Endothelial cell of umbilical vein (primary cell): ENCODE measurements around the gene BCL2L2. TPM values are rescaled to one million over a fixed set of nuclear protein-coding genes. Genes with fewer than 3 reads are reported as not detected.

Experiments used
- BruUV-seq: library from RNA; stranded (reverse); fragments of 400-500 nt; replicated peaks from 2 replicates; lab custom pipeline; 2021; lab: Mats Ljungman, UMichigan
- CTCF ChIA-PET: fragments of 300-600, 350-600 bp; sonication (Branson Sonifier 250); formaldehyde crosslinking; loops from one replicate; lab custom pipeline; 2021; ENCODE audit warnings: antibody characterized with exemption, inconsistent platforms; lab: Charles Lee
- POLR2A ChIA-PET: fragments of 300-600, 350-600 bp; sonication (Branson Sonifier 250); formaldehyde crosslinking; loops from one replicate; lab custom pipeline; 2021; ENCODE audit warnings: antibody characterized with exemption, inconsistent platforms; lab: Charles Lee
- DNase-seq: peaks from one replicate; pipeline ENCODE4 v3.0.0-alpha.2; 2011; ENCODE audit warnings: low read depth, low spot score
- FAIRE-seq: peaks from 2 replicates; lab custom pipeline; 2011; peaks lifted over from hg19 to GRCh38; lab: Jason Lieb, UNC
- H2AFZ ChIP-seq: 2 replicates; pipeline ENCODE4 v1.6.0; 2012; ENCODE audit warnings: low read depth, low read length, control low read depth, inconsistent platforms
- H3K27ac ChIP-seq: 2 replicates; pipeline ENCODE4 v1.5.1; 2011; ENCODE audit warnings: low read depth, mild to moderate bottlenecking, control low read depth, low read length, moderate library complexity; ENCODE audit not compliant: insufficient read depth
- H3K27me3 ChIP-seq, 2 experiments: 2 replicates each; pipeline versions ENCODE4 v1.6.0 to v1.6.1; 2011; ENCODE audit warnings: low read length in 2 of 2, mixed read lengths in 1 of 2; ENCODE audit not compliant: control insufficient read depth in 2 of 2, insufficient read depth in 2 of 2
- H3K36me3 ChIP-seq, 2 experiments: 2 replicates in 1 of 2; 3 replicates in 1 of 2; pipeline ENCODE4 v1.5.1; 2011; ENCODE audit warnings: low read length in 2 of 2, mild to moderate bottlenecking in 1 of 2, moderate library complexity in 1 of 2; ENCODE audit not compliant: control insufficient read depth in 2 of 2, insufficient read depth in 2 of 2; ENCODE audit errors: extremely low read depth in 1 of 2
- H3K4me1 ChIP-seq: 3 replicates; pipeline ENCODE4 v1.5.1; 2011; ENCODE audit warnings: mild to moderate bottlenecking, low read length; ENCODE audit not compliant: control insufficient read depth, insufficient read depth; ENCODE audit errors: extremely low read depth
- H3K4me2 ChIP-seq: 2 replicates; pipeline ENCODE4 v1.6.1; 2011; ENCODE audit warnings: low read length, control low read depth, mixed read lengths; ENCODE audit not compliant: insufficient read depth
- H3K4me3 ChIP-seq, 3 experiments: fragments of 200-600 bp in 1 of 3; sonication (generic), shearing (Covaris generic) in 1 of 3; replicated peaks in 1 of 3; 2 replicates each; pipeline ENCODE4 v1.5.1; 2011 to 2016; ENCODE audit warnings: control low read depth in 3 of 3, low read length in 3 of 3, mild to moderate bottlenecking in 2 of 3, inconsistent platforms in 1 of 3, low read depth in 1 of 3, moderate library complexity in 1 of 3; ENCODE audit not compliant: insufficient read depth in 1 of 3
- H3K79me2 ChIP-seq: 2 replicates; pipeline ENCODE4 v1.6.0; 2012; ENCODE audit warnings: low read length, inconsistent platforms; ENCODE audit not compliant: control insufficient read depth, insufficient read depth
- H3K9ac ChIP-seq: replicated peaks from 2 replicates; pipeline ENCODE3; 2011; ENCODE audit warnings: low read length, control low read depth; ENCODE audit not compliant: insufficient read depth; ENCODE audit errors: extremely low read depth
- H3K9me1 ChIP-seq: replicated peaks from 3 replicates; pipeline ENCODE4 v1.6.0; 2011; ENCODE audit warnings: mild to moderate bottlenecking, low read length; ENCODE audit not compliant: control insufficient read depth, insufficient read depth; ENCODE audit errors: extremely low read depth
- H3K9me3 ChIP-seq: replicated peaks from 2 replicates; pipeline ENCODE4 v1.5.1; 2012; ENCODE audit warnings: low read length, inconsistent platforms; ENCODE audit not compliant: control insufficient read depth, insufficient read depth
- H4K20me1 ChIP-seq: replicated peaks from 2 replicates; pipeline ENCODE3; 2011; ENCODE audit warnings: mild to moderate bottlenecking, low read length; ENCODE audit not compliant: control insufficient read depth, insufficient read depth; ENCODE audit errors: extremely low read depth
- CTCF ChIP-seq, 2 donors: IDR thresholded peaks; 1 replicate in 1 of 2; 2 replicates in 1 of 2; pipeline ENCODE4 v1.5.1; 2011; ENCODE audit warnings: low read length in 2 of 2, mild to moderate bottlenecking in 2 of 2, moderate library complexity in 2 of 2, control low read depth in 1 of 2, inconsistent platforms in 1 of 2, low read depth in 1 of 2; ENCODE audit not compliant: insufficient read depth in 1 of 2; ENCODE audit errors: extremely low read depth in 1 of 2
- EZH2 ChIP-seq: IDR thresholded peaks from 2 replicates; pipeline ENCODE4 v1.6.1; 2012; ENCODE audit warnings: borderline replicate concordance, low read depth, mild to moderate bottlenecking, moderate library complexity, low read length, inconsistent platforms; ENCODE audit not compliant: severe bottlenecking
- FOS ChIP-seq: IDR thresholded peaks from 2 replicates; pipeline ENCODE4 v1.6.1; 2011; ENCODE audit warnings: mild to moderate bottlenecking, low read length, moderate library complexity, borderline replicate concordance; ENCODE audit not compliant: insufficient read depth
- GATA2 ChIP-seq: IDR thresholded peaks from 2 replicates; pipeline ENCODE4 v1.7.0; 2011; ENCODE audit warnings: low read depth, mild to moderate bottlenecking, moderate library complexity, mixed read lengths, low read length; ENCODE audit not compliant: insufficient read length, insufficient read depth
- JUN ChIP-seq: IDR thresholded peaks from 2 replicates; pipeline ENCODE4 v1.6.1; 2011; ENCODE audit warnings: borderline replicate concordance, low read depth; ENCODE audit not compliant: insufficient read length, insufficient read depth
- MAX ChIP-seq: IDR thresholded peaks from 2 replicates; pipeline ENCODE4 v1.6.1; 2011; ENCODE audit not compliant: insufficient read depth, insufficient read length
- MYC ChIP-seq: IDR thresholded peaks from one replicate; pipeline ENCODE4 v1.6.1; 2011; ENCODE audit warnings: mild to moderate bottlenecking, low read depth, low read length
- POLR2A ChIP-seq: IDR thresholded peaks from 2 replicates; pipeline ENCODE4 v1.6.1; 2012; ENCODE audit warnings: low read depth, mild to moderate bottlenecking, control low read depth, low read length
- POLR2AphosphoS5 ChIP-seq: IDR thresholded peaks from 2 replicates; pipeline ENCODE4 v1.6.1; 2012; ENCODE audit warnings: low read depth, mild to moderate bottlenecking, control low read depth, low read length, moderate library complexity; ENCODE audit not compliant: insufficient read depth
- dilution Hi-C: fragments of 300-500 bp; cut with MboI; formaldehyde crosslinking; loops from one replicate; pipeline ENCODE4 v1.15.0; 2019; ENCODE audit warnings: low sequenced_read_pairs; ENCODE audit not compliant: extremely low pct_ligation_motif_present
- intact Hi-C: fragments of 100-400 bp; cut with micrococcal nuclease; formaldehyde crosslinking; loops from one replicate; pipeline ENCODE4 v1.10.0; 2022
- polyA plus RNA-seq, 4 experiments: library from polyadenylated mRNA; depleted of rRNA in 3 of 4; stranded (reverse) in 3 of 4; unstranded in 1 of 4; fragments of >200 nt; gene quantifications; 2 replicates each; pipeline versions ENCODE4 v1.2.1 to v1.2.3, GENCODE V29; 2011 to 2012; ENCODE audit warnings: missing spikeins in 1 of 4
- total RNA-seq: library from RNA; stranded (reverse); gene quantifications from 2 replicates; pipeline ENCODE4 v1.2.3, GENCODE V29; 2021

The BCL2L2 gene
- total and polyA plus RNA-seq, 2 donors (not counting 3 experiments of a cell fraction or from before 2014, with no cell fraction given), result 19.9 to 24.3 TPM

- POLR2A ChIA-PET, result no interaction called here
- Histone ChIP-seq H3K4me3 (no peak overlapping the region), H2AFZ (no peak overlapping the region), H3K9me3 (no peaks in the 10 kb centered on the region), H3K27ac (no peak overlapping the region), H4K20me1 (no peaks in the 10 kb centered on the region), H3K4me2 (no peak overlapping the region), H3K9ac (no peak overlapping the region), H3K79me2 (no peaks in the 10 kb centered on the region), H3K4me1 (no peaks in the 10 kb centered on the region), H3K9me1 (no peaks in the 10 kb centered on the region), H3K27me3 (peaks cover 9 to 16% of the 10 kb centered on the region in 2 experiments), H3K36me3 (no peaks in the 10 kb centered on the region)
- dilution Hi-C loops, result no loop called here
- no TSS peak for BruUV-seq
- CTCF ChIA-PET, result interaction anchor here (1.6 kb wide), 1 partner anchor 94 kb away, joined by 4 read pairs; no protein-coding TSS in a partner anchor
- DNase-seq, result no peak
- FAIRE-seq, result no peak
- TF ChIP-seq FOS, result no peak
- intact Hi-C loops, result no loop called here
Measured at GRCh38 chr14:23359167-23359626, 52.6 kb downstream of the BCL2L2 start.

DNA sequence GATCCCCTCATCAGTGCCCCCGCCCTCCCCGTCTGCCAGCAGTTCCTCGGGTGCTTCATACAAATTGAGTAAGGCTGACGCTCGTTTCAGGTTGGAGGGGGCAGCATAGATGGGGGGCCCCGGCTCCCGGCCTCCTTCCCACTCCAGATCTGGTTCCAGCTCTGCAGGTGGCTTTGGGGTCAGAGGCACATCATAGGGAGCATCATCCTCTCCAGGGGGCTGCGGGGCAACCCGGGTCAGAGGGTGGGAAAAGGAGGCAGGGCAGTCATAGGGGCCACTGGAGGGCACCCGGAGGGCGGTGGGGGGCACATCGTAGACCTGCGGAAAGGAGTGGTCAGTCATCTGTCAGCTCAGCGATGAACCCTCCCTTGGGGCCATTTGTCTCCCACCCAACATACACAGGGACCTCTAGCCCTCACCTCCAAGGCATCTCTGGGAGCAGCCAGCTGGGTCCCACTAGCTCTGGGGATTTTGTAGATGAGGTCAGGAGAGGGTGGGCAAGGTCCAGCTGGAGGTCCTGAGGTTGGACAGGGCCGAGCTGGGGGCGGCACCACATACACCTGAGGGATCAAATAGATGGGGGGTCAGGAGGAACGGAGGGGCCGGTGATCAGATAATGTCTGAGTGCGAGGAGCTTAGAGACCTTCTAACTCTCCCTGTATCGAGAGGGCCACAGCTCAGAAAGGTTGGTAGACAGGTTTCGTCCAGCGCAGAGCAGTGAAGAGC is 53.3 kb downstream of the BCL2L2 start:
- POLR2A ChIA-PET, result no interaction called here
- Histone ChIP-seq H3K79me2 (no peaks in the 10 kb centered on the region), H3K36me3 (no peaks in the 10 kb centered on the region), H3K4me1 (no peaks in the 10 kb centered on the region), H3K9me3 (no peaks in the 10 kb centered on the region), H3K27ac (no peak overlapping the region), H3K4me3 (no peak overlapping the region), H3K27me3 (peaks cover 16 to 19% of the 10 kb centered on the region in 2 experiments), H3K4me2 (no peak overlapping the region), H3K9me1 (no peaks in the 10 kb centered on the region), H2AFZ (no peak overlapping the region), H3K9ac (no peak overlapping the region), H4K20me1 (no peaks in the 10 kb centered on the region)
- TF ChIP-seq CTCF (IDR thresholded peaks at IDR 0.05; ENCODE audit: extremely low read depth in 1 of 2, insufficient read depth in 1 of 2, low read depth in 1 of 2, low read length in 2 of 2) (no peak), MAX (no peak), JUN (no peak), POLR2AphosphoS5 (no peak), FOS (no peak), MYC (no peak), POLR2A (no peak), GATA2 (no peak), EZH2 (no peak)
- CTCF ChIA-PET, result interaction anchor here (0.5 to 1.6 kb wide), 5 partner anchors 14 to 150 kb away, joined by 3 to 4 read pairs (median 4); no protein-coding TSS in a partner anchor
- intact Hi-C loops (no loop called here), dilution Hi-C loops (no loop called here)
- no peak for DNase-seq
- FAIRE-seq, result no peak
- no TSS peak for BruUV-seq
